ENCODE data around the gene SBF2. TPM values are rescaled to one million over a fixed set of nuclear protein-coding genes. Genes with fewer than 3 reads are reported as not detected.

Gene SBF2
- total RNA-seq, 1 donor from 2014 or later, result 6.1 TPM

GRCh38 chr11:9787981-9788521 is 506.0 kb downstream of the SBF2 start:
- intact Hi-C loops (cut with micrococcal nuclease), result no loop called here

- intact Hi-C loops (cut with micrococcal nuclease), result no loop called here
These were observed 506.8 kb downstream of the SBF2 start for GRCh38 chr11:9787260-9787659.

DNA sequence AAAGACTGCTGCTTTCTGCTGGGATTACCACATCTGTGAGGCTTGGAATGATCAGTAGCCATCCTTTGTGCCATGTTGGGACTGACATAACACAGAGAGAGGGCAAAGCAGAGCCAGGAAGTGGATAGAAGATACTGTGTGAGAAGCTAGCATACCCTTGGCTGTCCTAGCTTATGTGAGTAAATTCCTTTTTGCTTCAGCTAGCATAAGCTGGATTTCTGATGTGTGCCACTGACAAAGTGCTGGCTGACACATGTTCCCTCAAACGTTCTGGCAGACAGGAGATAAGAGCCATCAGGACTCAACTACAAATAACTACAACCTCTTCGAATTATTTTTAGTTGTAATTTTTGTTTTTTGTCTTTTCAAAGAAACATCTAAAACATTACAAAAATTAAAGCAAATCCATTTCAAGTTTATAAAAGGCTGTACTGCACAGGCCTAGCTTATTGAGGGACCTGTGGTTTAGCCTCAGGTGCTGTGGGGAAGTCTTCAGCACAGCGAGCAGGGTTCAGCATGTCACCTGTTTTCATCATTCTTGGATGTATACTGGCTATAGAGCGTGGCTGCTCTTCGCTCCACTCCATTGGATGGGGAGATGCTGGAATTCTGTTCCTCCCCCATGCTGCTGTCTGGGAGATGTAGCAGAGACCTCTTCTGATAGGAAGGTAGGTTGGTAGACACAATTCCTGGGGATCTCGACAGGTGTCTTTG is 509.3 kb downstream of the SBF2 start:
- intact Hi-C loops (cut with micrococcal nuclease), result no loop called here

- intact Hi-C loops (cut with micrococcal nuclease), result no loop called here
These were observed 510.0 kb downstream of the SBF2 start for GRCh38 chr11:9783986-9784385.

DNA sequence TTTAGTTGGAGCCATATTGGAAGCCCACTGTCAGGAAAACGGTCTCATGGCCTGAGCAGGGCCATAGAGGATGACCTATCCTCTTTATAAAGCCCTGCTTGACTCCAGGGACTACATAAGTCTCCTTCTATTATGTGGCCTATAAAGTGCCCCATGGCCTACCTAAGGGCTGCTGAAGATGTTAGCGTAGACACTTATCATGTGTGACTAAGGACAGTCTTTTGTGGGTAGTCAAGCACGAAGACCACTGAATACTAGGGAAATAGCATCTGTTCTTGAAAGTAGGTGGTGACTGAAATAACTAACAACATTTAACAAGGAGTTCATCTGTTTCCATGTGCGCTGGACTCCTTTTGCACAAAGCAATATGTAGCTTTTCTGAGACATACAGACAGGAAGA is 513.1 kb downstream of the SBF2 start:
- intact Hi-C loops (cut with micrococcal nuclease), result no loop called here

- intact Hi-C loops (cut with micrococcal nuclease), result no loop called here
These were observed 516.5 kb downstream of the SBF2 start for GRCh38 chr11:9777525-9777924.

DNA sequence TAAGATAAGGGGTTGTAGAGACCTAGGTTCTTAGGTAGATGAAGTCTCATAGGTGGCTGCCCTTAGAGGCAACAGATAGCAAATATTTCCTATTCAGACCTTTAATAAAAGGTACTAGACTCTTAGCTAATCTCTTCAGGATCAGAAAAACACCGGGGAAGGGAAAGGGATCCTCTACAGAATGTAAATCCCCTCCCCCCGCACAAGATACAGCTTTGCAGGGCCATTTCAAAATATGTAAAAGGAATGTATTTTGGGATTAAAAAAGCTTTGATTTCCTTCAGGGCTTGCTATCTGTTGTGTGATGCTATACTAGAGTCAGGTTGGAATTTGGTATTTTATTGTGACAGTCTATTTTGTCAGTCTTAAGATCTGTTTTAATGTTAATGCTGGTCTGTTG is 517.0 kb downstream of the SBF2 start:
- intact Hi-C loops (cut with micrococcal nuclease), result no loop called here

GRCh38 chr11:9776203-9776602 is 517.8 kb downstream of the SBF2 start:
- intact Hi-C loops (cut with micrococcal nuclease), result no loop called here

GRCh38 chr11:9775398-9775779 is 518.6 kb downstream of the SBF2 start:
- intact Hi-C loops (cut with micrococcal nuclease), result no loop called here

GRCh38 chr11:9774591-9775397 is 519.2 kb downstream of the SBF2 start:
- intact Hi-C loops (cut with micrococcal nuclease), result no loop called here

DNA sequence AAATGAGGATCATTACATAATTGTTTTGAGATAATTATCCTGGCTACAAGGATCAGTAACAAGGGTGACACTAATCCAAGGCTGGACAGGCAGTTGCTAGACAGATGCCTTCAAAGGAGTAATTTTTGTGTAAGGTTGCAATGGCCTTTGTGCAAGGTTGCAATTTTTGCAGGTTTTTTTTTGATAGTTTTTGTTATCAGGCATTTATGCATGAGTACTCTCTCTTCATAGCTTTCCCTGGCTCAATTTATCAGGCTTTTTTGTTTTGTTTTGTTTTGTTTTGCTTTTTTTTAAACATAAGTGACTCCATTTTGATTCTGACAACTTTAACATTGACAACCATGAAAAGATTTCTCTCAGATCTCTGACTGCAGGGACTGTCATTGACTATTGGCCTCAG is 519.9 kb downstream of the SBF2 start:
- intact Hi-C loops (cut with micrococcal nuclease), result no loop called here

DNA sequence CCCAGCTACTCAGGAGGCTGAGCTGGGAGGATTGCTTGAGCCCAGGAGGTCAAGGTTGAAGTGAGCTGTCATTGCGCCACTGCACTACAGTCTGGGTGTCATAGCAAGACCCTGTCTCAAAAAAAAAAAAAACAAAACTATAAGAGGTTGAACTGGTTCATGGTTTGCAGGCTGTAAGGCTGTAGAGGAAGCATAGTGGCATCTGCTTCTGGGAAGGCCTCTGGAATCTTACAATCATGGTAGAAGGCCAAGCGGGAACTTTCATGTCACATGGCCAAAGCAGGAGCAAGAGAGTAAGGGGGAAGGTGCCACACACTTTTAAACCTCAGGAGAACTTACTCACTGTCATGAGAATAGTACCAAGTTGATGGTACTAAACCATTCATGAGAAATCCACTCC is 520.5 kb downstream of the SBF2 start:
- intact Hi-C loops (cut with micrococcal nuclease), result no loop called here

DNA sequence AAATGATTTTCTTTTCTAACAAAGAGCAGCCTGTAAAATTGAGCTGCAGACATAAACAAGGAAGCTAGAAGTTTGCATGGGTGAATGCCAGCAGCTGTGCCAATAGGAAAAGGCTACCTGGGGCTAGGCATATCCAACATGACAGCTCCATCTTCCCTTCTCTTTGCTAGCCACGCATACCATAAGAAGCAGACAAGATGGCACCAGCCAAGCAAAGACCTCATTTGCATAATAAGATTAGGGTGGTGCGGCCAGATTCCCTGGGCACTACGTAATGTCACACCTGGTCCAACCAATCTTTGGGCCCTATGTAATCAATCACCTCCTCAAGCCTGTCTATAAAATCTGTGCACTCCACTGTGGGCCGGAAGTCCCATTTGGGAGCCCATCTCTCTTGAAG is 521.8 kb downstream of the SBF2 start:
- intact Hi-C loops (cut with micrococcal nuclease), result no loop called here

GRCh38 chr11:9771071-9771511 is 522.9 kb downstream of the SBF2 start:
- intact Hi-C loops (cut with micrococcal nuclease), result no loop called here

DNA sequence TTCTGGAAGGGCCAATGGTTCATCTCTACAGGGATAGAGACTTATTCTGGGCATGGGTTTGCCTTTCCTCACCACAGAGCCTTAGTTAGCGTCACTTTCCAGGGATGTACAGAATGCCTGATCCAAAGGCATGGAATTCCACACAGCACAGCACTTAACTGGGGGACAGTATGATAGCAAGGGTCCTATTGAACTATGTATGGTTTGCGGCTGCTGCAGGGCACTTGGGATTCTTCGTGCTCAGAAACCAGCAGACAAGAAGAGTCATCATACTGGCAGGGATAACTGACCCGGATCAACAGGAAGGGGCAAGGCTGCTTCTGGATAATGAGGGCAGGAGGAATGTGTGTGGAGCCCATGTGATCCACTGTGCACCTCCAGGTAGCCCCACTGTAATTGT is 524.4 kb downstream of the SBF2 start:
- intact Hi-C loops (cut with micrococcal nuclease), result no loop called here

DNA sequence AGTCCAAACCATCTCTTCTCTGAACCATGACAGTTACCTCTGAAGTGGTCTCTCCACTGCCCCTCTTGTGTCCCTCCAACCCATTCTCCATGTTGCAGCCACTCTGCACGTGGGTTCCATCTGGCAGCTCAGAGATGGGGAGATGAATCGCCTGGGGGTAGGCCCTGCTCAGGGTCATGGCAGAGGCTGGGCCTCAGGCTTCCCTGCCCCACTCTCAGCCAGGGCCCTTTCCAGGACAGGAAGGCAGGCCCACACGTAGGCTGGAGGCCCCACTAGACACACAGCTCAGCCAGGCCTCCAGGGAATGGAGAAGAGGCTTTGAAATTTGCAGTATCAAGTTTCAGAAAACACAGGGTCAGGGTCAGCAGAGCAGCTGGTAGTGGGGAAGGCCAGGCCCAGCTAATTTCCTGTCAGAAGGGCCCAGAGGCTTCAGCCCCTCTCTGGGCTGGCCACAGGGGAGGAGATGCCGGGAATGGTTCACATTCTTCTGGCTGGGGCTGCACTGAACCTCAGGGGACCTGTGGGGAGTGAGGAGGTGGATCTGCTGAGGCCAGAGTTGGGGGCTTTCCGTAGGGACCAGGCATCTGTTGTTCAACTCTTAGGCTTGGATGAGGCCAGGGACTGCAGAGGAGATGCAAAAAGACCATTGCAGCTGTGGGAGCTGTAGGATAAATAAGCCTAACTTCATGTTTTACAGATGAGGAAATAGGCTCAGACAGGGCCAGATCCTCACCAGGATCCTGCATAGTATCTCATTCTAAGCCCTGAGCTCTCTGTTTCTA is 528.5 kb downstream of the SBF2 start:
- intact Hi-C loops (cut with micrococcal nuclease), result no loop called here

GRCh38 chr11:9763301-9763700 is 530.7 kb downstream of the SBF2 start:
- intact Hi-C loops (cut with micrococcal nuclease), result no loop called here

- intact Hi-C loops (cut with micrococcal nuclease), result no loop called here
These were observed 531.5 kb downstream of the SBF2 start for GRCh38 chr11:9762531-9762930.

DNA sequence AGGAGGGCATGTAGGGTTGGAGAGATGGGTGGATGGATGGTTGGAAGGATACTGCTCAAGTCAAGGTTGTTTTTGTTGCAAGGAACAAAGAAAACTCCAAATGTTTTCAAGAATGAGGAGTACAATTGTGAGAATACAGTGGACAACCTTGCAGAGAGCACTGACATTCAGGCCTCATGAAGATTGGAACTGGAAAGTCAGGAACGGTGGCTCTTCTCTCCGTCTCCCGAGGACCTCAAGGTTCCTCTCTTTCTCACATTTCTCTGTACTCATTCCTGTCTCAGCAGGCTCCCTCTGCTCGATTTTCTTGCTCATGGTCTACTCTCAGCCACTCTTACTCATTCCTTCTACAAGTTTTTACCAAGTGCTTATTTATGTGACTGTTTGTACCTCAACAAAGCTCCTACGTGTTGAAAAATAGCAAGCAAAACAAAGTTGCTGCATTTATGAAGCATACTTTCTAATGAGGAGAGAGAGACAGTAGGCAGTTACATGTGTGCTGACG is 532.5 kb downstream of the SBF2 start:
- intact Hi-C loops (cut with micrococcal nuclease), result no loop called here

DNA sequence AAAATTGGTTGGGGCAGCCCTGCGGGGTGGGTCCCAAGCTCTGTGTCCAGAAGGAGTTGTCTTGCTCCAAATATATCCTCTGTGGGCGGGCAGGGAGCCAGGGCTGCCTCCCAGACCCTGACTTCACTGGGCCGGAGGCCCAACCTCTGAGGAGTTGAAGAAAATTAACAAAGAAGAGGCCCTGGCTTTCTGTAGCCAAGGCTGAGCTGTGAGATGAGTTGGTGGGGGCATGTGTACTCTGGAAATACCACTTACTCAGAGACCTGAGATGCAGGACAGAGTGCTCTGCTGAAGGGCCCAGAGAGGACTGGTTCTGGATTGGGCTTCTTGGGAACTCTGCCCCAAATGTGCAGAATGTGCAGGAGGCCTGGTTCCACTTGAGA is 533.8 kb downstream of the SBF2 start:
- intact Hi-C loops (cut with micrococcal nuclease), result no loop called here

- intact Hi-C loops (cut with micrococcal nuclease), result loop anchor here (1.0 to 10.0 kb wide), 12 partner anchors 81 to 1098 kb away; partner anchors contain the start of genes CTR9, RNF141, RPL27A and TRIM66
These were observed 534.4 kb downstream of the SBF2 start for GRCh38 chr11:9759519-9760192.

All from T-helper 1 cell treated with Interleukin-12 subunit alpha and Interleukin-12 subunit beta and Interleukin-4 antibody, amounts not matched to agents 30 ng/mL and 1 ng/mL, for 36 hours (primary cell).